ENCODE results near the gene JADE3. TPM values are rescaled to one million over a fixed set of nuclear protein-coding genes. Genes with fewer than 3 reads are reported as not detected.
A peak's percentile ranks its signal among the peaks of the same experiment; 100 is the strongest.

JADE3 gene
- total RNA-seq, 1 donor from 2014 or later = 12.4 TPM

DNA sequence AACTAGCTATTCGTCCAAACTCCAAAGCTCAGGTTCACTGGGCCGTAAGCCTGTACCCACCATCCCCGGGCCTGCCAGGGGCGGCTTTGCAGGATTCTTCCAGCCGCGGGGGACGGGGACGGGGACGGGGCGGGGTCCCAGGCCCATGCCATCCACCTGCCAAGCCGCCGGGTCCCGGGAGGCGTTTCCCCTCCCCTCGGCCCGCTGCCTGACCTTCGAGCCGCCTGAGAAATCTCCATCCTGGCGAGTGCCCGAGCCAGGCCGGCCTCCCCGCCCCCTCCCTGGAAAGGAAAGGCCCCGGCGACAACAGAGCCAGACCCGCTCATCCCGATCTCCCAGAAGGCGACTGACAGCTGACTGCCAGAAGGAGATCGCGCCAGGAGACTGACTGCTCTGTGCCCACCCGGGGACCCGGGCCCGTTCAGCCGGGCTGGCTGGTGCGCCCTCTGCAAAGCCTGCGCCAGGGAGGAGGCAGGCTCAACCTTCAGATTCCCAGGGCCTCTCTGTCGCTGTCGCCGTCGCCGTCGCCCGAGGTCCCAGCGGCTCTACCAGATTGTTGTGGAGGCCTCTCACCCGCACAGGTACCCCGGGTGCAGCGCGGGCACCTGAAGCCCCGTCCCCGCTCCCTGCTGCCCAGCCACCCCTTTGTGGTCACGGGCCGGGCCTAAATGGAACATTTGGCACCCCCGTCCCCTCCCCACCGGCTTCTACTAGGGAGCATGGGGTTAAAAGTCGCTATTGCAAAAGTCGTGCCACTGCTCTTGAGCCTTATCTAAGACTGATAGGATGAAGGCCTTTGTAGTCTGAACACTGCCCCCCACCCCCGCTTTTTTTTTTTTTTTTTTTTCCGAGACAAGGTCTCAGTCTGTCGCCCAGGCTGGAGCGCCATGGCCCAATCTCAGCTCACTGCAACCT, 166.2 kb downstream of the JADE3 start, which contains the start of gene RGN:
TSS of gene RGN (plus strand) at position 315 of the 915 bp plus-strand sequence. CDS start 2,702 bp downstream, outside the sequence.
- TF ChIP-seq, protein P1, sequence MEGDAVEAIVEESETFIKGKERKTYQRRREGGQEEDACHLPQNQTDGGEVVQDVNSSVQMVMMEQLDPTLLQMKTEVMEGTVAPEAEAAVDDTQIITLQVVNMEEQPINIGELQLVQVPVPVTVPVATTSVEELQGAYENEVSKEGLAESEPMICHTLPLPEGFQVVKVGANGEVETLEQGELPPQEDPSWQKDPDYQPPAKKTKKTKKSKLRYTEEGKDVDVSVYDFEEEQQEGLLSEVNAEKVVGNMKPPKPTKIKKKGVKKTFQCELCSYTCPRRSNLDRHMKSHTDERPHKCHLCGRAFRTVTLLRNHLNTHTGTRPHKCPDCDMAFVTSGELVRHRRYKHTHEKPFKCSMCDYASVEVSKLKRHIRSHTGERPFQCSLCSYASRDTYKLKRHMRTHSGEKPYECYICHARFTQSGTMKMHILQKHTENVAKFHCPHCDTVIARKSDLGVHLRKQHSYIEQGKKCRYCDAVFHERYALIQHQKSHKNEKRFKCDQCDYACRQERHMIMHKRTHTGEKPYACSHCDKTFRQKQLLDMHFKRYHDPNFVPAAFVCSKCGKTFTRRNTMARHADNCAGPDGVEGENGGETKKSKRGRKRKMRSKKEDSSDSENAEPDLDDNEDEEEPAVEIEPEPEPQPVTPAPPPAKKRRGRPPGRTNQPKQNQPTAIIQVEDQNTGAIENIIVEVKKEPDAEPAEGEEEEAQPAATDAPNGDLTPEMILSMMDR (IDR thresholded peaks at IDR 0.05; ENCODE audit: insufficient read depth, low read depth, low read length) = no peak
- no peak for TF ChIP-seq EZH2 (IDR thresholded peaks at IDR 0.05; ENCODE audit: insufficient read depth, low read length)
- Mint-ChIP-seq H3K27me3 (ENCODE audit: low read depth, unreplicated experiment) (no peaks in the 10 kb centered on the region), H3K9me3 (ENCODE audit: unreplicated experiment) (no peaks in the 10 kb centered on the region), H3K27ac (ENCODE audit: unreplicated experiment) (no peak within 1 kb of the TSS), H3K36me3 (ENCODE audit: low read depth, unreplicated experiment) (no peaks in the 10 kb centered on the region), H3K4me3 (ENCODE audit: unreplicated experiment) (no peak within 1 kb of the TSS), H3K4me1 (ENCODE audit: low read depth, unreplicated experiment) (no peaks in the 10 kb centered on the region)
- no peaks in the 10 kb centered on the region for H3K36me3 ChIP-seq (ENCODE audit: insufficient read depth, low read length)
- no peak within 1 kb of the TSS for H3K4me3 ChIP-seq (ENCODE audit: insufficient read depth, low read depth, low read length)
- H3K79me2 ChIP-seq (ENCODE audit: insufficient read depth, low read length) = no peaks in the 10 kb centered on the region
- peak within 1 kb of the TSS; percentile 41 for H3K9ac ChIP-seq (ENCODE audit: low read length)
- DNase-seq (ENCODE audit: low read depth) (no peak), FAIRE-seq (no peak)
- H3K4me1 ChIP-seq (ENCODE audit: insufficient read depth, low read length) = no peaks in the 10 kb centered on the region
- no peak within 1 kb of the TSS for H3K27ac ChIP-seq (ENCODE audit: low read depth, low read length)
- no peaks in the 10 kb centered on the region for H4K20me1 ChIP-seq (ENCODE audit: insufficient read depth, low read length)
- no peaks in the 10 kb centered on the region for H3K27me3 ChIP-seq (ENCODE audit: insufficient read depth, low read length)
- H3K9me3 ChIP-seq (ENCODE audit: insufficient read depth, low read depth, low read length) = no peaks in the 10 kb centered on the region
- peak within 1 kb of the TSS; percentile 73 for H3K4me2 ChIP-seq (ENCODE audit: low read length)
- H2AFZ ChIP-seq (ENCODE audit: low read depth, low read length) = peak within 1 kb of the TSS; percentile 52

DNA sequence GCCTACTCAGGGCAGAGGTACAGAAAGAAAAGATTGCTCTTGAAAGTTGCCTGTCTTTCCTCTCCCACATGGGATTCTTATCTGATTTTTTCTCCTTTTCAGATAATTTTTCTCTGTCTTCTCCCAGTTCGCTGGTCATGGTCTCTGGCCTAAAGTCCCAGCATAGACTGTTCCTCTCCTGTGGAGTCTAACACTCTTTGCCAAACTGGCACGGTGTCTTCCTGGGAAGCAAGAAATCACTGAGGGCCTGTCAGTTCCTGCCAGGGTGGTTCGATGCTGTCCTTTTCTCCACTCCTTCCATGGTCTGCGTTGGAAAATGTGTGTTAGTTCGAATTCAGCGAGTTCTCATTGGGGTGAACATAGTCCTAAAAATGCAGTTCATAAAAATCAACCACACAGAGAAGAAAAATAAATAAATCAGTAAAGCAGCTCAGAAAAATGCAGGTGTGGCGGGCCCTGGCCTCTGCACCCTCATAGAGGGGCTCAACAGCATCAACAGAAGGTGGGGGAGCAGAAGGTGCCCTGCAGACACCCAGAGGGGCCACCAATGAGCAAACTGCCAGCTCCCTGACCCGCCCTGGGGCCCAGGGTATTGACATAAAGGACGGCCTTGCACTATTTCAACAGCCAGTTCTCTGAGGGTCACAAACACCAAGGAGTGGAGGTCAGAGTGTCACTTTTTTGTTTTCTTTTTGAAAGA, 168.1 kb downstream of the JADE3 start:
- Mint-ChIP-seq H3K9me3 (ENCODE audit: unreplicated experiment) (no peaks in the 10 kb centered on the region), H3K27ac (ENCODE audit: unreplicated experiment) (no peak overlapping the region), H3K36me3 (ENCODE audit: low read depth, unreplicated experiment) (no peaks in the 10 kb centered on the region), H3K4me1 (ENCODE audit: low read depth, unreplicated experiment) (no peaks in the 10 kb centered on the region), H3K4me3 (ENCODE audit: unreplicated experiment) (no peak overlapping the region), H3K27me3 (ENCODE audit: low read depth, unreplicated experiment) (no peaks in the 10 kb centered on the region)
- Histone ChIP-seq H3K9ac (ENCODE audit: low read length) (no peak overlapping the region), H3K27ac (ENCODE audit: low read depth, low read length) (no peak overlapping the region), H3K4me2 (ENCODE audit: low read length) (no peak overlapping the region), H3K4me1 (ENCODE audit: insufficient read depth, low read length) (no peaks in the 10 kb centered on the region), H3K27me3 (ENCODE audit: insufficient read depth, low read length) (no peaks in the 10 kb centered on the region), H3K9me3 (ENCODE audit: insufficient read depth, low read depth, low read length) (no peaks in the 10 kb centered on the region), H3K36me3 (ENCODE audit: insufficient read depth, low read length) (no peaks in the 10 kb centered on the region), H4K20me1 (ENCODE audit: insufficient read depth, low read length) (no peaks in the 10 kb centered on the region), H3K4me3 (ENCODE audit: insufficient read depth, low read depth, low read length) (no peak overlapping the region), H2AFZ (ENCODE audit: low read depth, low read length) (no peak overlapping the region), H3K79me2 (ENCODE audit: insufficient read depth, low read length) (no peaks in the 10 kb centered on the region)
- FAIRE-seq (peak; percentile 64), DNase-seq (ENCODE audit: low read depth) (no peak)
- TF ChIP-seq, protein P1 (IDR thresholded peaks at IDR 0.05; ENCODE audit: insufficient read depth, low read depth, low read length) = no peak
- no peak for TF ChIP-seq EZH2 (IDR thresholded peaks at IDR 0.05; ENCODE audit: insufficient read depth, low read length)

Data from astrocyte (in vitro differentiated cells and primary cell).